IMR-90 (cell line): ENCODE data around the gene TNNI2. TPM values are rescaled to one million over a fixed set of nuclear protein-coding genes. Genes with fewer than 3 reads are reported as not detected.
"Not testable (repeated sequence)": the region's sequence is repeated elsewhere in the genome, so short reads cannot be mapped to it uniquely, and the experiment has no call there.

Experiments
- ATAC-seq: fragments of 200-7000 bp; cut with Tn5 transposase; 2 replicates; pipeline ENCODE4 v1.9.1; 2020; ENCODE audit warnings: low read depth, mild to moderate bottlenecking, moderate library complexity
- BruUV-seq: library from RNA; stranded (reverse); fragments of 400-500 nt; replicated peaks from 2 replicates; lab custom pipeline; 2021; lab: Mats Ljungman, UMichigan
- CTCF ChIA-PET: fragments of 300-600 bp; formaldehyde crosslinking; extraction: SDS; loops from one replicate; lab custom pipeline; 2021; ENCODE audit warnings: antibody characterized with exemption; lab: Yijun Ruan, JAX
- POLR2A ChIA-PET: fragments of 300-600 bp; sonication (Branson Sonifier 250); formaldehyde crosslinking; loops from one replicate; lab custom pipeline; 2022; ENCODE audit warnings: antibody characterized with exemption; ENCODE audit not compliant: unreplicated experiment; lab: Charles Lee
- DNase-seq: peaks from one replicate; pipeline ENCODE4 v3.0.0; 2013
- H2AFZ ChIP-seq: replicated peaks from 2 replicates; pipeline ENCODE3; 2013; ENCODE audit warnings: low read length, mild to moderate bottlenecking; ENCODE audit not compliant: poor library complexity
- H2AK5ac ChIP-seq: 2 replicates; pipeline ENCODE4 v1.6.1; 2013; ENCODE audit warnings: low read depth, low read length, inconsistent platforms
- H2AK9ac ChIP-seq: replicated peaks from 2 replicates; pipeline ENCODE3; 2013; ENCODE audit warnings: mild to moderate bottlenecking, low read depth, low read length, moderate library complexity; ENCODE audit not compliant: poor library complexity
- H2BK120ac ChIP-seq: 2 replicates; pipeline ENCODE4 v1.6.1; 2013; ENCODE audit warnings: low read depth, low read length, inconsistent platforms
- H2BK15ac ChIP-seq: 3 replicates; pipeline ENCODE4 v1.6.1; 2013; ENCODE audit warnings: low read depth, low read length, inconsistent platforms
- H2BK20ac ChIP-seq: 2 replicates; pipeline ENCODE4 v1.6.1; 2013; ENCODE audit warnings: low read depth, mild to moderate bottlenecking, inconsistent platforms, low read length, moderate library complexity
- H2BK5ac ChIP-seq: 2 replicates; pipeline ENCODE4 v1.6.1; 2013; ENCODE audit warnings: mild to moderate bottlenecking, low read depth, low read length, inconsistent platforms; ENCODE audit not compliant: poor library complexity, severe bottlenecking
- H3K14ac ChIP-seq: replicated peaks from 2 replicates; pipeline ENCODE4 v1.6.1; 2013; ENCODE audit warnings: low read depth, low read length, inconsistent platforms
- H3K18ac ChIP-seq: 2 replicates; pipeline ENCODE4 v1.6.1; 2013; ENCODE audit warnings: low read depth, low read length, control low read depth
- H3K23ac ChIP-seq: 2 replicates; pipeline ENCODE4 v1.6.1; 2013; ENCODE audit warnings: low read depth, low read length, inconsistent platforms
- H3K27ac ChIP-seq: 2 replicates; pipeline ENCODE4 v1.5.1; 2013; ENCODE audit warnings: mild to moderate bottlenecking, control low read depth, low read length; ENCODE audit not compliant: insufficient read depth
- H3K27me3 ChIP-seq: 2 replicates; pipeline ENCODE4 v1.6.1; 2013; ENCODE audit warnings: low read length; ENCODE audit not compliant: control insufficient read depth, insufficient read depth
- H3K36me3 ChIP-seq: 2 replicates; pipeline ENCODE4 v1.6.1; 2013; ENCODE audit warnings: low read length, mixed read lengths; ENCODE audit not compliant: control insufficient read depth, insufficient read depth
- H3K4ac ChIP-seq: 2 replicates; pipeline ENCODE4 v1.6.1; 2013; ENCODE audit warnings: low read depth, low read length, inconsistent platforms
- H3K4me1 ChIP-seq: 2 replicates; pipeline ENCODE4 v1.6.1; 2013; ENCODE audit warnings: low read length, mixed read lengths; ENCODE audit not compliant: control insufficient read depth, insufficient read depth
- H3K4me2 ChIP-seq: 2 replicates; pipeline ENCODE4 v1.6.1; 2013; ENCODE audit warnings: low read depth, mild to moderate bottlenecking, control low read depth, low read length, moderate library complexity
- H3K4me3 ChIP-seq: 2 replicates; pipeline ENCODE4 v1.5.1; 2013; ENCODE audit warnings: low read depth, mild to moderate bottlenecking, control low read depth, low read length, moderate library complexity; ENCODE audit not compliant: insufficient read depth
- H3K56ac ChIP-seq: 2 replicates; pipeline ENCODE4 v1.6.1; 2013; ENCODE audit warnings: low read length, inconsistent platforms; ENCODE audit not compliant: insufficient read depth; ENCODE audit errors: extremely low read depth
- H3K79me1 ChIP-seq, 2 experiments: 2 replicates each; pipeline ENCODE4 v1.6.1; 2013; ENCODE audit warnings: low read length in 2 of 2, inconsistent platforms in 1 of 2, low read depth in 1 of 2
- H3K9ac ChIP-seq: 2 replicates; pipeline ENCODE4 v1.6.1; 2013; ENCODE audit warnings: low read depth, low read length, control low read depth
- H3K9me1 ChIP-seq: 2 replicates; pipeline ENCODE4 v1.6.1; 2013; ENCODE audit warnings: low read length, inconsistent platforms; ENCODE audit not compliant: insufficient read depth
- H3K9me3 ChIP-seq: 2 replicates; pipeline ENCODE4 v1.6.1; 2013; ENCODE audit warnings: low read length; ENCODE audit not compliant: control insufficient read depth, insufficient read depth
- H4K20me1 ChIP-seq: 2 replicates; pipeline ENCODE4 v1.6.1; 2013; ENCODE audit warnings: low read length, inconsistent platforms; ENCODE audit not compliant: insufficient read depth
- H4K5ac ChIP-seq: 2 replicates; pipeline ENCODE4 v1.6.1; 2013; ENCODE audit warnings: mild to moderate bottlenecking, low read depth, low read length, control low read depth
- H4K8ac ChIP-seq, 2 experiments: 2 replicates each; pipeline ENCODE4 v1.6.1; 2013; ENCODE audit warnings: low read depth in 2 of 2, low read length in 2 of 2, control low read depth in 1 of 2, inconsistent platforms in 1 of 2
- H4K91ac ChIP-seq: 2 replicates; pipeline ENCODE4 v1.6.1; 2013; ENCODE audit warnings: low read depth, low read length, inconsistent platforms; ENCODE audit not compliant: insufficient read depth
- BHLHE40 ChIP-seq: fragments of 150-350 bp; IDR thresholded peaks from 2 replicates; pipeline ENCODE4 v1.6.1; 2016; ENCODE audit warnings: mild to moderate bottlenecking, low read depth, low read length
- CEBPB ChIP-seq: IDR thresholded peaks from 2 replicates; pipeline ENCODE4 v1.6.1; 2012; ENCODE audit warnings: low read depth, low read length, improper control_type of control experiment
- MAFK ChIP-seq: IDR thresholded peaks from 2 replicates; pipeline ENCODE4 v1.6.1; 2012; ENCODE audit warnings: low read depth, low read length, improper control_type of control experiment
- MXI1 ChIP-seq: IDR thresholded peaks from 2 replicates; pipeline ENCODE4 v1.6.1; 2012; ENCODE audit warnings: low read depth, mild to moderate bottlenecking, low read length, moderate library complexity, borderline replicate concordance
- NFE2L2 ChIP-seq: fragments of 150-350 bp; IDR thresholded peaks from 2 replicates; pipeline ENCODE4 v1.6.1; 2016; ENCODE audit warnings: low read depth, mild to moderate bottlenecking, low read length
- RFX5 ChIP-seq: IDR thresholded peaks from 2 replicates; pipeline ENCODE4 v1.8.0; 2012; ENCODE audit warnings: low read depth, mild to moderate bottlenecking, low read length, moderate library complexity
- SMC3 ChIP-seq: fragments of 150-350 bp; IDR thresholded peaks from 2 replicates; pipeline ENCODE4 v1.6.1; 2016; ENCODE audit warnings: low read depth, mild to moderate bottlenecking, antibody characterized with exemption, low read length, moderate library complexity
- WGBS, 2 experiments: methylation state at CpG; one replicate each; pipeline versions ENCODE4 v1.1.5 to v1.1.7; 2013; ENCODE audit warnings: missing lambda C conversion rate in 2 of 2; ENCODE audit not compliant: insufficient read length in 1 of 2; ENCODE audit errors: extremely low coverage in 2 of 2; 5-methylcytosine and 5-hydroxymethylcytosine counted together
- dilution Hi-C: fragments of 300-500 bp; cut with HindIII; formaldehyde crosslinking; loops from one replicate; pipeline ENCODE4 v1.14.3; 2018; ENCODE audit warnings: low sequenced_read_pairs; ENCODE audit not compliant: unreplicated experiment
- in situ Hi-C: fragments of 300-500 bp; cut with MboI; formaldehyde crosslinking; loops from 3 replicates; pipeline ENCODE4 v1.14.3; 2019; ENCODE audit warnings: low sequenced_read_pairs, inconsistent platforms, mixed read lengths
- intact Hi-C: fragments of 100-400 bp; cut with micrococcal nuclease; formaldehyde crosslinking; loops from 2 replicates; pipeline ENCODE4 v1.10.0; 2022
- polyA plus RNA-seq, 3 experiments: library from polyadenylated mRNA; depleted of rRNA; stranded (reverse); fragments of >200 nt; gene quantifications; 2 replicates each; pipeline ENCODE4 v1.2.3, GENCODE V29; 2012; ENCODE audit warnings: low replicate concordance in 1 of 3
- total RNA-seq: library from RNA; depleted of rRNA; stranded (reverse); fragments of >200 nt; gene quantifications from 2 replicates; pipeline ENCODE4 v1.2.3, GENCODE V29; 2012

TNNI2 gene
- total and polyA plus RNA-seq, 2 of the 4 experiments (the other 2 are of a cell fraction) = not detected

GRCh38 chr11:1875093-1875850 lies 36.5 kb downstream of the TNNI2 start:
- H3K27me3 ChIP-seq = peaks cover 11% of the 10 kb centered on the region; the same call in 1 of the 2 replicates
- WGBS, 2 experiments = 83% methylated on average over 1 of the region's 28 CpGs; no CpG with 5 or more reads in 1 of the 2 experiments
- no peaks in the 10 kb centered on the region for H3K9me1 ChIP-seq
- H2BK20ac ChIP-seq = no peak overlapping the region
- no peak overlapping the region for H3K27ac ChIP-seq
- TF ChIP-seq BHLHE40 (no peak), MXI1 (no peak), SMC3 (no peak), NFE2L2 (no peak), RFX5 (no peak), MAFK (no peak), CEBPB (no peak)
- no peak overlapping the region for H2AK5ac ChIP-seq
- no peak overlapping the region for H2BK15ac ChIP-seq
- no peak overlapping the region for H3K9ac ChIP-seq
- H3K23ac ChIP-seq = no peak overlapping the region
- no peak overlapping the region for H4K5ac ChIP-seq
- H2AK9ac ChIP-seq = no peak overlapping the region
- H3K18ac ChIP-seq = no peak overlapping the region
- CTCF ChIA-PET = no interaction called here
- peaks cover 3% of the 10 kb centered on the region; the same call in 1 of the 2 replicates for H3K4me1 ChIP-seq
- H4K20me1 ChIP-seq = no peaks in the 10 kb centered on the region
- in situ Hi-C loops = no loop called here
- H4K91ac ChIP-seq = no peak overlapping the region
- no peak overlapping the region for H3K56ac ChIP-seq
- H3K9me3 ChIP-seq = no peaks in the 10 kb centered on the region
- H4K8ac ChIP-seq = no peak overlapping the region
- H3K79me1 ChIP-seq = no peaks in the 10 kb centered on the region
- no TSS peak for BruUV-seq
- ATAC-seq = no peak
- POLR2A ChIA-PET = no interaction called here
- no peak overlapping the region for H3K14ac ChIP-seq
- H2BK120ac ChIP-seq = no peak overlapping the region
- no peak overlapping the region for H3K4me3 ChIP-seq
- no peaks in the 10 kb centered on the region for H3K36me3 ChIP-seq
- H2AFZ ChIP-seq = no peak overlapping the region
- H3K4me2 ChIP-seq = no peak overlapping the region
- dilution Hi-C loops = no loop called here
- DNase-seq = no peak
- no peak overlapping the region for H3K4ac ChIP-seq
- no peak overlapping the region for H2BK5ac ChIP-seq
- intact Hi-C loops = no loop called here

- H3K4me3 ChIP-seq, POLR2A ChIA-PET, H2BK20ac ChIP-seq, H2AK5ac ChIP-seq, H3K18ac ChIP-seq, H3K27ac ChIP-seq, in situ Hi-C loops, H3K9ac ChIP-seq, H3K4me1 ChIP-seq, H3K4me2 ChIP-seq, H3K9me1 ChIP-seq, H2BK120ac ChIP-seq, H4K8ac ChIP-seq, H4K5ac ChIP-seq, H3K79me1 ChIP-seq, H3K4ac ChIP-seq, H2BK5ac ChIP-seq, H3K27me3 ChIP-seq, ATAC-seq, H2BK15ac ChIP-seq, H3K14ac ChIP-seq, H2AK9ac ChIP-seq, H3K23ac ChIP-seq, dilution Hi-C loops, H2AFZ ChIP-seq, H4K91ac ChIP-seq, DNase-seq, BruUV-seq, H3K36me3 ChIP-seq, H4K20me1 ChIP-seq, H3K56ac ChIP-seq, H3K9me3 ChIP-seq, intact Hi-C loops: not testable (repeated sequence)
- CTCF ChIA-PET = interaction anchor here (1.5 kb wide), 1 partner anchor 125 kb away, joined by 3 read pairs; no protein-coding TSS in a partner anchor
- WGBS, 2 experiments = 90% methylated on average over 6 of the region's 13 CpGs; no CpG with 5 or more reads in 1 of the 2 experiments
Observed at GRCh38 chr11:1875851-1876301, 37.1 kb downstream of the TNNI2 start.
